HepG2 (cell line): ENCODE results near the gene FLAD1. TPM values are rescaled to one million over a fixed set of nuclear protein-coding genes. Genes with fewer than 3 reads are reported as not detected.
A peak's percentile ranks its signal among the peaks of the same experiment; 100 is the strongest.

Experiments used
- ATF6 ChIP-seq: sonication (generic); formaldehyde crosslinking; conservative IDR thresholded peaks from 2 replicates; pipeline ENCODE4 v1.4.0; 2020; ENCODE audit warnings: missing genetic modification reagents
- FOXM1 ChIP-seq: sonication (generic); formaldehyde crosslinking; IDR thresholded peaks from 2 replicates; pipeline ENCODE4 v1.5.0; 2020; ENCODE audit warnings: missing genetic modification reagents
- HDAC1 ChIP-seq: sonication (generic); formaldehyde crosslinking; IDR thresholded peaks from 2 replicates; pipeline ENCODE4 v1.5.1; 2020; ENCODE audit warnings: mild to moderate bottlenecking, missing genetic modification reagents
- HNRNPLL ChIP-seq: fragments of 200-400 bp; formaldehyde crosslinking; IDR thresholded peaks from 2 replicates; pipeline ENCODE4 v1.6.1; 2017; ENCODE audit warnings: mild to moderate bottlenecking, low read depth, low read length; ENCODE audit not compliant: poor library complexity, severe bottlenecking
- LCORL ChIP-seq, 2 experiments: fragments of 450-650 bp in 1 of 2; sonication (generic) in 1 of 2; formaldehyde crosslinking in 1 of 2; IDR thresholded peaks; 2 replicates each; pipeline versions ENCODE4 v1.5.0 to v1.6.1; 2017 to 2020; ENCODE audit warnings: antibody characterized with exemption in 1 of 2, missing genetic modification reagents in 1 of 2
- MAFK ChIP-seq, 2 experiments: IDR thresholded peaks in 1 of 2; conservative IDR thresholded peaks in 1 of 2; 2 replicates each; pipeline ENCODE4 v1.6.1; 2011; ENCODE audit warnings: improper control_type of control experiment in 2 of 2, low read length in 2 of 2
- MAZ ChIP-seq, 2 experiments: sonication (generic) in 1 of 2; formaldehyde crosslinking in 1 of 2; IDR thresholded peaks; 2 replicates each; pipeline versions ENCODE4 v1.5.0 to v1.6.1; 2012 to 2020; ENCODE audit warnings: low read depth in 2 of 2, mild to moderate bottlenecking in 2 of 2, borderline replicate concordance in 1 of 2, improper control_type of control experiment in 1 of 2, low read length in 1 of 2, missing genetic modification reagents in 1 of 2, moderate library complexity in 1 of 2
- NCOR1 ChIP-seq: fragments of 200-600 bp; sonication (generic); IDR thresholded peaks from 2 replicates; pipeline ENCODE4 v1.7.0; 2017; ENCODE audit warnings: antibody characterized with exemption, low read length, borderline replicate concordance
- NPAS2 ChIP-seq: sonication (generic); formaldehyde crosslinking; IDR thresholded peaks from 2 replicates; pipeline ENCODE4 v1.8.0; 2022; ENCODE audit warnings: mild to moderate bottlenecking, missing genetic modification reagents, borderline replicate concordance
- PAF1 ChIP-seq: IDR thresholded peaks from 2 replicates; pipeline ENCODE4 v1.6.1; 2016; ENCODE audit warnings: missing genetic modification reagents, missing compliant biosample characterization
- RAD51 ChIP-seq: fragments of 450-650 bp; IDR thresholded peaks from 2 replicates; pipeline ENCODE4 v1.6.1; 2016; ENCODE audit warnings: borderline replicate concordance
- REST ChIP-seq, 2 experiments: IDR thresholded peaks; 2 replicates each; pipeline ENCODE4 v1.6.1; 2011 to 2012; ENCODE audit warnings: low read length in 2 of 2, borderline replicate concordance in 1 of 2, low read depth in 1 of 2, mild to moderate bottlenecking in 1 of 2, moderate library complexity in 1 of 2
- REXO4 ChIP-seq: sonication (generic); formaldehyde crosslinking; IDR thresholded peaks from 2 replicates; pipeline ENCODE4 v1.8.0; 2022; ENCODE audit warnings: missing genetic modification reagents, mild to moderate bottlenecking, borderline replicate concordance
- SETDB1 ChIP-seq: sonication (generic); formaldehyde crosslinking; IDR thresholded peaks from 2 replicates; pipeline ENCODE4 v1.5.1; 2020; ENCODE audit warnings: missing genetic modification reagents, mild to moderate bottlenecking, borderline replicate concordance
- SRF ChIP-seq: IDR thresholded peaks from 2 replicates; pipeline ENCODE4 v1.6.1; 2011; ENCODE audit warnings: mild to moderate bottlenecking, low read depth, low read length, moderate library complexity
- TEAD2 ChIP-seq: sonication (generic); formaldehyde crosslinking; IDR thresholded peaks from 2 replicates; pipeline ENCODE4 v1.9.0; 2021; ENCODE audit warnings: missing genetic modification reagents
- ZKSCAN1 ChIP-seq: fragments of 150-350 bp; IDR thresholded peaks from 2 replicates; pipeline ENCODE4 v1.6.1; 2014; ENCODE audit warnings: low read length
- ZNF296 ChIP-seq: sonication (generic); formaldehyde crosslinking; conservative IDR thresholded peaks from 2 replicates; pipeline ENCODE4 v1.5.0; 2020; ENCODE audit warnings: mild to moderate bottlenecking, missing genetic modification reagents
- ZNF468 ChIP-seq: sonication (generic); formaldehyde crosslinking; IDR thresholded peaks from 2 replicates; pipeline ENCODE4 v1.8.0; 2022; ENCODE audit warnings: mild to moderate bottlenecking, moderate library complexity, missing genetic modification reagents
- ZNF501 ChIP-seq: sonication (generic); formaldehyde crosslinking; IDR thresholded peaks from 2 replicates; pipeline ENCODE4 v1.5.1; 2020; ENCODE audit warnings: mild to moderate bottlenecking, moderate library complexity, missing genetic modification reagents
- ZNF614 ChIP-seq: IDR thresholded peaks from 2 replicates; pipeline ENCODE4 v1.6.1; 2018; ENCODE audit warnings: missing biosample characterization, missing genetic modification reagents, inconsistent platforms, borderline replicate concordance
- ZNF781 ChIP-seq: sonication (generic); formaldehyde crosslinking; IDR thresholded peaks from 2 replicates; pipeline ENCODE4 v1.5.1; 2020; ENCODE audit warnings: borderline replicate concordance, mild to moderate bottlenecking, missing genetic modification reagents; ENCODE audit errors: not compliant biosample characterization
- ZNF782 ChIP-seq: sonication (generic); formaldehyde crosslinking; IDR thresholded peaks from 2 replicates; pipeline ENCODE4 v1.4.0; 2020; ENCODE audit warnings: missing genetic modification reagents, mild to moderate bottlenecking, borderline replicate concordance
- ZSCAN25 ChIP-seq: sonication (generic); formaldehyde crosslinking; IDR thresholded peaks from 2 replicates; pipeline ENCODE4 v1.8.0; 2022; ENCODE audit warnings: mild to moderate bottlenecking, missing genetic modification reagents
- polyA plus RNA-seq, 8 experiments: library from polyadenylated mRNA; depleted of rRNA in 3 of 8; stranded (reverse) in 7 of 8; unstranded in 1 of 8; fragments of >200 nt; fragmentation: Illumina TruSeq in 4 of 8; extraction: Trizol in 4 of 8; gene quantifications; 2 replicates each; pipeline versions ENCODE4 v1.2.1 to v1.2.3, GENCODE V29; 2011 to 2016; ENCODE audit warnings: low read depth in 4 of 8, missing spikeins in 1 of 8, mixed read lengths in 1 of 8; ENCODE audit not compliant: insufficient read depth in 1 of 8
- total RNA-seq, 5 experiments: library from RNA; depleted of rRNA; stranded (reverse); fragments of >200 nt; fragmentation: Illumina TruSeq; extraction: Trizol; gene quantifications; 2 replicates each; pipeline ENCODE4 v1.2.3, GENCODE V29; 2016; ENCODE audit warnings: low read depth in 1 of 5

FLAD1 gene
- total and polyA plus RNA-seq, 2 of the 13 experiments (the other 11 are each of a cell fraction or from before 2014, with no cell fraction given): 25.9 to 32.8 TPM

DNA sequence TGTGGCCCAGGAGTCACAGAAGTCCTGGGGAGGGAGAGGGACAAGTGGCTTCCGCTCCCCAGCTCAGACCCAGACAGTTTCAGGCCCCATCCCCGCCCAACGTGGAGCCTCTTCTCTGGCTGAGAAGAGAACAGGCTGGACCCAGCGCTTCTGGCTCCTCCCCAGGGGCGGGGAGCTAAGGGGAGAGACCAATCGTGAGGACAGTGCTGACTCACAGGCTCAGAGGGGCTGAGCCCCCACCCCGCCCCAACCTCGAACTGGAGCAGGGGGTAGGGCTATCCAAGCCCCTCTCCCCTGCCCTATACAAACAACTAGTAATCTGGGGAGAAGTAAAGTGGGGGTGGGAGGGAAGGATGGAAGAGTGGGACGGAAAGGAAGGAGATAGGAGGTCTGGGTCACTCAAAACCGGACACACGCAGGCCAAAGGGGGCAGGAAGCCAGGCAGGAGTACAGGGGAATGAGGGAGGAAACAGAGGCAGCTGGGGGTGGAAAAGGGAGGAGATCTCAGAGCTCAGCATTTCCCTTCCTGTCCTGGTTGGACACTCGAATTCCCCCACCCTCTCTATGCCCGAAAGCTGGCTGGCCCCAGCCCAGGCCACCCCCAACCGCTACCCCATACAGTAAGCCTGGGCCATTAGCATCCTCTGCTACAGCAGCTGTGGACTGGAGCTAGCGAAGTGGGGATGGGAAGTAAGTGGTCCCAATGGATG, 12.4 kb upstream of the FLAD1 start, which contains the start of gene SHC1 (continued):
- TF ChIP-seq REXO4 (CRISPR knock-in tag) (no peak), ZNF614 (CRISPR knock-in tag) (no peak), NCOR1 (no peak), ZNF782 (CRISPR knock-in tag) (no peak), REST (IDR thresholded peaks at IDR 0.05; ENCODE audit: borderline replicate concordance in 1 of 2, low read depth in 1 of 2, low read length in 2 of 2) (no peak), HNRNPLL (no peak), ZNF781 (CRISPR knock-in tag) (no peak), ZNF468 (CRISPR knock-in tag) (no peak), HDAC1 (CRISPR knock-in tag) (peak; percentile 60), NPAS2 (CRISPR knock-in tag) (no peak), ZSCAN25 (CRISPR knock-in tag) (0 out of 2 replicates have a peak, but pooled peaks have one; percentile 27), ATF6 (no peak), ZNF501 (CRISPR knock-in tag) (peak; percentile 74), SRF (no peak), ZNF296 (CRISPR knock-in tag) (no peak), RAD51 (no peak), PAF1 (CRISPR knock-in tag) (no peak), TEAD2 (CRISPR knock-in tag) (no peak), ZKSCAN1 (no peak), SETDB1 (CRISPR knock-in tag) (no peak), MAFK (conservative IDR thresholded peaks at IDR 0.05 in 1 of 2, IDR thresholded peaks at IDR 0.05 in 1 of 2; ENCODE audit: low read length in 2 of 2) (peak in 1 of 2 experiments; percentile 20; a peak in 1 of 4 replicates), LCORL (IDR thresholded peaks at IDR 0.05) (no peak), LCORL (CRISPR knock-in tag; IDR thresholded peaks at IDR 0.05) (0 out of 2 replicates have a peak, but pooled peaks have one; percentile 35), FOXM1 (CRISPR knock-in tag) (no peak), MAZ (IDR thresholded peaks at IDR 0.05; ENCODE audit: borderline replicate concordance, low read depth, low read length) (peak; percentile 83), MAZ (CRISPR knock-in tag; IDR thresholded peaks at IDR 0.05; ENCODE audit: low read depth) (0 out of 2 replicates have a peak, but pooled peaks have one; percentile 48)
